Fibroblast of peridontal ligament (primary cell): ENCODE results near the gene PIGQ.

Source experiments
- DNase-seq: peaks from one replicate; pipeline ENCODE4 v3.0.0-alpha.2; 2010; ENCODE audit errors: extremely low read depth

PIGQ gene

GRCh38 chr16:606656-607307 is 37.0 kb downstream of the PIGQ start:
- no peak for DNase-seq

GRCh38 chr16:608019-608418 is 38.3 kb downstream of the PIGQ start:
- no peak for DNase-seq

GRCh38 chr16:609316-609715 is 39.5 kb downstream of the PIGQ start:
- no peak for DNase-seq

GRCh38 chr16:609984-610383 is 40.2 kb downstream of the PIGQ start:
- DNase-seq = no peak

GRCh38 chr16:610513-611381 is 41.0 kb downstream of the PIGQ start:
- peak; percentile 8 for DNase-seq

- no peak for DNase-seq
Measured at GRCh38 chr16:615122-615521, 45.4 kb downstream of the PIGQ start.

- DNase-seq = no peak
Measured at GRCh38 chr16:616733-617586, 47.2 kb downstream of the PIGQ start.

- no peak for DNase-seq
Measured at GRCh38 chr16:617855-618254, 48.1 kb downstream of the PIGQ start.

GRCh38 chr16:619476-620100 is 49.8 kb downstream of the PIGQ start:
- no peak for DNase-seq

GRCh38 chr16:620700-621525 is 51.1 kb downstream of the PIGQ start:
- no peak for DNase-seq

- no peak for DNase-seq
Measured at GRCh38 chr16:621526-622105, 51.8 kb downstream of the PIGQ start.

GRCh38 chr16:622920-623280 is 53.1 kb downstream of the PIGQ start:
- DNase-seq = no peak

GRCh38 chr16:624526-625070 is 54.8 kb downstream of the PIGQ start:
- no peak for DNase-seq

- DNase-seq = no peak
Measured at GRCh38 chr16:625117-625976, 55.6 kb downstream of the PIGQ start.

- no peak for DNase-seq
Measured at GRCh38 chr16:625977-626765, 56.4 kb downstream of the PIGQ start.

- DNase-seq = peak; percentile 95
Measured at GRCh38 chr16:626787-627453, 57.2 kb downstream of the PIGQ start.

- DNase-seq = no peak
Measured at GRCh38 chr16:627454-628239, 57.9 kb downstream of the PIGQ start.
